IMR-90 (cell line): ENCODE results near the gene LFNG. TPM values are rescaled to one million over a fixed set of nuclear protein-coding genes. Genes with fewer than 3 reads are reported as not detected.

ENCODE experiments used
- BHLHE40 ChIP-seq: fragments of 150-350 bp; IDR thresholded peaks from 2 replicates; pipeline ENCODE4 v1.6.1; 2016; ENCODE audit warnings: mild to moderate bottlenecking, low read depth, low read length
- CEBPB ChIP-seq: IDR thresholded peaks from 2 replicates; pipeline ENCODE4 v1.6.1; 2012; ENCODE audit warnings: low read depth, low read length, improper control_type of control experiment
- FOS ChIP-seq: fragments of 150-350 bp; IDR thresholded peaks from 2 replicates; pipeline ENCODE4 v1.6.1; 2016; ENCODE audit warnings: low read depth, low read length
- NFE2L2 ChIP-seq: fragments of 150-350 bp; IDR thresholded peaks from 2 replicates; pipeline ENCODE4 v1.6.1; 2016; ENCODE audit warnings: low read depth, mild to moderate bottlenecking, low read length
- RCOR1 ChIP-seq: IDR thresholded peaks from 2 replicates; pipeline ENCODE4 v1.6.1; 2012; ENCODE audit warnings: mild to moderate bottlenecking, low read length, improper control_type of control experiment; ENCODE audit not compliant: insufficient replicate concordance
- SMC3 ChIP-seq: fragments of 150-350 bp; IDR thresholded peaks from 2 replicates; pipeline ENCODE4 v1.6.1; 2016; ENCODE audit warnings: low read depth, mild to moderate bottlenecking, antibody characterized with exemption, low read length, moderate library complexity
- polyA plus RNA-seq, 3 experiments: library from polyadenylated mRNA; depleted of rRNA; stranded (reverse); fragments of >200 nt; gene quantifications; 2 replicates each; pipeline ENCODE4 v1.2.3, GENCODE V29; 2012; ENCODE audit warnings: low replicate concordance in 1 of 3
- total RNA-seq: library from RNA; depleted of rRNA; stranded (reverse); fragments of >200 nt; gene quantifications from 2 replicates; pipeline ENCODE4 v1.2.3, GENCODE V29; 2012
- TF ChIP-seq, protein P1 (sequence below): conservative IDR thresholded peaks from 2 replicates; pipeline ENCODE4 v1.5.1; 2012; ENCODE audit warnings: mild to moderate bottlenecking, low read depth, low read length, improper control_type of control experiment

LFNG gene
- total and polyA plus RNA-seq, 2 of the 4 experiments (the other 2 are of a cell fraction): 1.8 to 5.1 TPM

DNA sequence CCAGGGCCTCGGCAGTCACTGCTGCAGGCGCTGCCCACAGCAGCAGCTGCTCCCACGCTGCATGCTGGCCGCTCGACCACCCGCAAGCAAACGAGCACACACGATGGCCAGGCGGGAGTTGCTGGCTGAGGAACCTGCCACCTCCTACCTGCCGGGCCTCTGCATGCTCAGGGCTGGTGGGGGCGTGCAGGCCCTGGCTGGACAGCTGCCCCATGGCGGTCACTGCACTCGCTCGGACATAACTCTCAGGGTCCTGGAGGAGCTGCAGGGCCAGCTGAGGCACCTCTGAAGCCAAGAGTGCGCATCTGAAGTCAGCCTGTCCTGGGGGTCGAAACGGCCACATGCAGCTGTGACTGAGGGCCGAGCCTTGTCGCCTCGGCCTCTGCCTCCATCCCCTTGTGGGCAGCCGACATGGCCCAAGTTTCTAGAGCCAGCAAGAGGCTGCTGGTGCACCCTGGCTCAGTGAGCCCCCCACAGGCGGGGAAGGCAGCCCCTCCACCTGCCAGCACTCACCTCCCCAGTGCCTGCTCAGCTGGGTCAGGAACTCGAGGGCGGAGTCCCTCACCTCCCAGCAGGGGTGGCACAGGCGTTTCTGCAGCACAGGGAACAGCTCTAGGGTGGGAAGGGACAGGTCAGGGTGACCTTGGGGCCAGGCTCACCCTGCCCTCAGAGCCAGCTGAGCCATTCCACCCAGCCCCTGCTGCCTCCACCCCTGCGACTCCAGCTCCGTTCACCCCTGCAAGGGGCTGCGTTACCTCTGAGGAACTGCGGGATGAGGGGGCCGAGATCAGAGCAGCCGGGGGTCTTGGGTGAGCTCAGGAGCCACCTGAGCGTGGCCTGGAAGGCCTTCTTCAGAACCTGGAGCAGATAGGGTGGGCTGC is 19.7 kb downstream of the LFNG start (continued):
- TF ChIP-seq, protein P1, sequence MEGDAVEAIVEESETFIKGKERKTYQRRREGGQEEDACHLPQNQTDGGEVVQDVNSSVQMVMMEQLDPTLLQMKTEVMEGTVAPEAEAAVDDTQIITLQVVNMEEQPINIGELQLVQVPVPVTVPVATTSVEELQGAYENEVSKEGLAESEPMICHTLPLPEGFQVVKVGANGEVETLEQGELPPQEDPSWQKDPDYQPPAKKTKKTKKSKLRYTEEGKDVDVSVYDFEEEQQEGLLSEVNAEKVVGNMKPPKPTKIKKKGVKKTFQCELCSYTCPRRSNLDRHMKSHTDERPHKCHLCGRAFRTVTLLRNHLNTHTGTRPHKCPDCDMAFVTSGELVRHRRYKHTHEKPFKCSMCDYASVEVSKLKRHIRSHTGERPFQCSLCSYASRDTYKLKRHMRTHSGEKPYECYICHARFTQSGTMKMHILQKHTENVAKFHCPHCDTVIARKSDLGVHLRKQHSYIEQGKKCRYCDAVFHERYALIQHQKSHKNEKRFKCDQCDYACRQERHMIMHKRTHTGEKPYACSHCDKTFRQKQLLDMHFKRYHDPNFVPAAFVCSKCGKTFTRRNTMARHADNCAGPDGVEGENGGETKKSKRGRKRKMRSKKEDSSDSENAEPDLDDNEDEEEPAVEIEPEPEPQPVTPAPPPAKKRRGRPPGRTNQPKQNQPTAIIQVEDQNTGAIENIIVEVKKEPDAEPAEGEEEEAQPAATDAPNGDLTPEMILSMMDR: no peak
- no peak for TF ChIP-seq CEBPB
- no peak for TF ChIP-seq NFE2L2
- no peak for TF ChIP-seq SMC3
- no peak for TF ChIP-seq BHLHE40
- no peak for TF ChIP-seq FOS
- no peak for TF ChIP-seq RCOR1
